HEK293 (cell line): ENCODE measurements around the gene OR5A2.

Source experiments
- CTCF ChIA-PET: fragments of 350-600 bp; formaldehyde crosslinking; extraction: SDS; loops from one replicate; lab custom pipeline; 2021; ENCODE audit warnings: antibody characterized with exemption; lab: Yijun Ruan, JAX
- POLR2A ChIA-PET: fragments of 300-600 bp; formaldehyde crosslinking; extraction: SDS; loops from one replicate; lab custom pipeline; 2020; ENCODE audit warnings: antibody characterized with exemption, inconsistent platforms; lab: Yijun Ruan, JAX
- H3K27ac ChIP-seq: fragments of 200-500 bp; sonication (Bioruptor generic); 2 replicates; pipeline ENCODE4 v1.5.1; 2014; ENCODE audit warnings: low read depth, low read length, control low read depth, inconsistent platforms; ENCODE audit errors: extremely low read depth
- H3K36me3 ChIP-seq, 2 experiments: fragments of 200-500 bp in 1 of 2; sonication (Bioruptor generic) in 1 of 2; 1 replicate in 1 of 2; 2 replicates in 1 of 2; pipeline ENCODE4 v1.5.1; 2014 to 2017; ENCODE audit warnings: inconsistent platforms in 2 of 2, low read length in 2 of 2; ENCODE audit not compliant: control insufficient read depth in 2 of 2, insufficient read depth in 1 of 2
- H3K4me1 ChIP-seq: fragments of 200-500 bp; sonication (Bioruptor generic); 2 replicates; pipeline ENCODE4 v1.5.1; 2014; ENCODE audit warnings: mild to moderate bottlenecking, low read length, inconsistent platforms; ENCODE audit not compliant: control insufficient read depth, insufficient read depth
- H3K4me3 ChIP-seq: 2 replicates; pipeline ENCODE4 v1.5.1; 2011; ENCODE audit warnings: low read depth, mild to moderate bottlenecking, control low read depth, low read length, moderate library complexity
- H3K9me3 ChIP-seq: fragments of 200-500 bp; sonication (Bioruptor generic); 2 replicates; pipeline ENCODE4 v1.5.1; 2014; ENCODE audit warnings: low read depth, low read length, inconsistent platforms; ENCODE audit not compliant: control insufficient read depth, insufficient read depth
- GLI2 ChIP-seq: fragments of 450-650 bp; formaldehyde crosslinking; IDR thresholded peaks from 2 replicates; pipeline ENCODE4; 2017; ENCODE audit warnings: missing biosample characterization, missing genetic modification characterization, low read depth, borderline replicate concordance
- GLIS2 ChIP-seq: fragments of 450-650 bp; formaldehyde crosslinking; IDR thresholded peaks from 2 replicates; pipeline ENCODE4 v1.5.1; 2016; ENCODE audit warnings: missing biosample characterization, missing genetic modification characterization
- HOXD13 ChIP-seq: sonication (generic); formaldehyde crosslinking; IDR thresholded peaks from 2 replicates; pipeline ENCODE4 v1.8.0; 2022; ENCODE audit warnings: missing genetic modification reagents, borderline replicate concordance
- IKZF3 ChIP-seq: fragments of 450-650 bp; IDR thresholded peaks from 2 replicates; pipeline ENCODE4 v1.5.0; 2018; ENCODE audit warnings: missing biosample characterization, mild to moderate bottlenecking, missing genetic modification characterization, moderate library complexity
- KLF7 ChIP-seq: fragments of 450-650 bp; formaldehyde crosslinking; IDR thresholded peaks from 2 replicates; pipeline ENCODE4 v1.5.1; 2016; ENCODE audit warnings: missing biosample characterization, missing genetic modification characterization, borderline replicate concordance
- MZF1 ChIP-seq: fragments of 450-650 bp; formaldehyde crosslinking; IDR thresholded peaks from 2 replicates; pipeline ENCODE4 v1.5.1; 2017; ENCODE audit warnings: missing biosample characterization, missing genetic modification characterization, borderline replicate concordance
- ZBTB6 ChIP-seq: fragments of 450-650 bp; formaldehyde crosslinking; IDR thresholded peaks from 2 replicates; pipeline ENCODE4 v1.5.1; 2017; ENCODE audit warnings: missing biosample characterization, missing genetic modification characterization
- ZFP3 ChIP-seq: fragments of 450-650 bp; formaldehyde crosslinking; IDR thresholded peaks from 2 replicates; pipeline ENCODE4 v1.5.1; 2016; ENCODE audit warnings: low read depth, missing biosample characterization, missing genetic modification characterization
- ZFP41 ChIP-seq: fragments of 450-650 bp; formaldehyde crosslinking; IDR thresholded peaks from 2 replicates; pipeline ENCODE4 v1.5.1; 2016; ENCODE audit warnings: missing biosample characterization, missing genetic modification characterization, borderline replicate concordance
- ZNF155 ChIP-seq: fragments of 450-650 bp; formaldehyde crosslinking; IDR thresholded peaks from 2 replicates; pipeline ENCODE4 v1.5.1; 2016; ENCODE audit warnings: missing biosample characterization, missing genetic modification characterization
- ZNF184 ChIP-seq: fragments of 450-650 bp; IDR thresholded peaks from 2 replicates; pipeline ENCODE4 v1.5.1; 2018; ENCODE audit warnings: missing biosample characterization, mild to moderate bottlenecking, missing genetic modification characterization
- ZNF621 ChIP-seq: fragments of 450-650 bp; formaldehyde crosslinking; IDR thresholded peaks from 2 replicates; pipeline ENCODE4 v1.5.1; 2017; ENCODE audit warnings: missing biosample characterization, missing genetic modification characterization
- ZNF624 ChIP-seq: fragments of 450-650 bp; formaldehyde crosslinking; IDR thresholded peaks from 2 replicates; pipeline ENCODE4 v1.5.1; 2017; ENCODE audit warnings: missing biosample characterization, missing genetic modification characterization
- ZNF654 ChIP-seq: fragments of 450-650 bp; formaldehyde crosslinking; IDR thresholded peaks from 2 replicates; pipeline ENCODE4 v1.5.1; 2016; ENCODE audit warnings: low read depth, missing biosample characterization, missing genetic modification characterization
- ZNF707 ChIP-seq: fragments of 450-650 bp; formaldehyde crosslinking; IDR thresholded peaks from 2 replicates; pipeline ENCODE4 v1.5.1; 2016; ENCODE audit warnings: missing biosample characterization, missing genetic modification characterization
- ZNF76 ChIP-seq: fragments of 450-650 bp; formaldehyde crosslinking; IDR thresholded peaks from 2 replicates; pipeline ENCODE4; 2016; ENCODE audit warnings: low read depth, missing biosample characterization, missing genetic modification characterization, borderline replicate concordance
- TF ChIP-seq, protein P1 (sequence below): fragments of 450-650 bp; formaldehyde crosslinking; IDR thresholded peaks from 2 replicates; pipeline ENCODE4 v1.5.1; 2016; ENCODE audit warnings: missing biosample characterization, missing genetic modification characterization
- TF ChIP-seq, protein P2 (sequence below): fragments of 450-650 bp; formaldehyde crosslinking; IDR thresholded peaks from 2 replicates; pipeline ENCODE4 v1.5.1; 2017; ENCODE audit warnings: missing biosample characterization, missing genetic modification characterization
- TF ChIP-seq, protein P3 (sequence below): fragments of 450-650 bp; formaldehyde crosslinking; IDR thresholded peaks from 2 replicates; pipeline ENCODE4 v1.5.1; 2016; ENCODE audit warnings: missing biosample characterization, missing genetic modification characterization, borderline replicate concordance
- TF ChIP-seq, protein P4 (sequence below): fragments of 450-650 bp; formaldehyde crosslinking; IDR thresholded peaks from 2 replicates; pipeline ENCODE4 v1.5.1; 2016; ENCODE audit warnings: missing biosample characterization, missing genetic modification characterization, low read depth
- TF ChIP-seq, protein P5 (sequence below): fragments of 450-650 bp; formaldehyde crosslinking; IDR thresholded peaks from 2 replicates; pipeline ENCODE4 v1.5.1; 2016; ENCODE audit warnings: missing biosample characterization, missing genetic modification characterization
- TF ChIP-seq, protein P6 (sequence below): fragments of 450-650 bp; formaldehyde crosslinking; IDR thresholded peaks from 2 replicates; pipeline ENCODE4; 2016; ENCODE audit warnings: missing biosample characterization, missing genetic modification characterization

The OR5A2 gene

DNA sequence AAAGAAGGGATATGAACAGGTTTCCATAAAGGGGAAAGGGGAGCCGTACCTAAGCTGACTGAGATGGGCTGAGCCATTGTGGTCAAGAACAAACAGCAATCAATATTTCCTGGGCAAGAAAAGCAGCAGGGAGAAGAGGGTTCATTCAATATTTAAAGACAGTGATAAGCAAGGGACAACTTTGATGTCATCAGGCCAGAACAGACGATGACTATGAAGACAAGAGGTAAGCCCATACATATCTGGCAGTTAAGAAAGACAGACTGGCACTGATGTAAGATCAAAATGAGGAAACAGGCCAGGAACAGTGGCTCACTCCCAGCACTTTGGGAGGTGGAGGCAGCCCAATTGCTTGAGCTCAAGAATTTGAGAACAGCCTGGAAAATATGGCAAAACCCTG is 2.4 kb downstream of the OR5A2 start (continued):
- TF ChIP-seq, protein P1, sequence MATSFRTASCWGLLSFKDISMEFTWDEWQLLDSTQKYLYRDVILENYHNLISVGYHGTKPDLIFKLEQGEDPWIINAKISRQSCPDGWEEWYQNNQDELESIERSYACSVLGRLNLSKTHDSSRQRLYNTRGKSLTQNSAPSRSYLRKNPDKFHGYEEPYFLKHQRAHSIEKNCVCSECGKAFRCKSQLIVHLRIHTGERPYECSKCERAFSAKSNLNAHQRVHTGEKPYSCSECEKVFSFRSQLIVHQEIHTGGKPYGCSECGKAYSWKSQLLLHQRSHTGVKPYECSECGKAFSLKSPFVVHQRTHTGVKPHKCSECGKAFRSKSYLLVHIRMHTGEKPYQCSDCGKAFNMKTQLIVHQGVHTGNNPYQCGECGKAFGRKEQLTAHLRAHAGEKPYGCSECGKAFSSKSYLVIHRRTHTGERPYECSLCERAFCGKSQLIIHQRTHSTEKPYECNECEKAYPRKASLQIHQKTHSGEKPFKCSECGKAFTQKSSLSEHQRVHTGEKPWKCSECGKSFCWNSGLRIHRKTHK (tag by site-specific recombination): no peak
- TF ChIP-seq ZNF621 (tag by site-specific recombination): no peak

DNA sequence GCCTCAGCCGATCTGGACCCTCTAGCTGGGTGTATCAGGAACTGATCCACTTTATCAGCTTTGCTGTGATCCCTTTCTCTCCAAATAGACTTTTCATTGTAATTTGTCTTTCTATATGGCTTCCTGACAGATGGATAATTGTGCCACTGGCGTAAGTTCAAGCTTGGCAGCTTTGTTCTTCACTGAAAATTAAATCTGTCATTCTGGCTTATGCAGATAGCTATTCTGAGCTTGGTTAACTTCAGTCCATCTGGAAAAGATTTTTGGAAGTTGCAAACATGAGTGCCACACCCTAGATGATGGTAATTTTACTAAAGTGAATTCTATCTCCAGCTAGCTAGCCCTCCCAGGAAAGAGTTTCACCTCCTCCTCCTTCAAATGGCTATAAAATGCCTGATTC is 8.1 kb downstream of the OR5A2 start:
- CTCF ChIA-PET: no interaction called here
- H3K9me3 ChIP-seq: no peaks in the 10 kb centered on the region
- H3K4me3 ChIP-seq: no peak overlapping the region
- H3K36me3 ChIP-seq: no peaks in the 10 kb centered on the region
- POLR2A ChIA-PET: no interaction called here
- TF ChIP-seq MZF1 (tag by site-specific recombination): no peak
- TF ChIP-seq, protein P2, sequence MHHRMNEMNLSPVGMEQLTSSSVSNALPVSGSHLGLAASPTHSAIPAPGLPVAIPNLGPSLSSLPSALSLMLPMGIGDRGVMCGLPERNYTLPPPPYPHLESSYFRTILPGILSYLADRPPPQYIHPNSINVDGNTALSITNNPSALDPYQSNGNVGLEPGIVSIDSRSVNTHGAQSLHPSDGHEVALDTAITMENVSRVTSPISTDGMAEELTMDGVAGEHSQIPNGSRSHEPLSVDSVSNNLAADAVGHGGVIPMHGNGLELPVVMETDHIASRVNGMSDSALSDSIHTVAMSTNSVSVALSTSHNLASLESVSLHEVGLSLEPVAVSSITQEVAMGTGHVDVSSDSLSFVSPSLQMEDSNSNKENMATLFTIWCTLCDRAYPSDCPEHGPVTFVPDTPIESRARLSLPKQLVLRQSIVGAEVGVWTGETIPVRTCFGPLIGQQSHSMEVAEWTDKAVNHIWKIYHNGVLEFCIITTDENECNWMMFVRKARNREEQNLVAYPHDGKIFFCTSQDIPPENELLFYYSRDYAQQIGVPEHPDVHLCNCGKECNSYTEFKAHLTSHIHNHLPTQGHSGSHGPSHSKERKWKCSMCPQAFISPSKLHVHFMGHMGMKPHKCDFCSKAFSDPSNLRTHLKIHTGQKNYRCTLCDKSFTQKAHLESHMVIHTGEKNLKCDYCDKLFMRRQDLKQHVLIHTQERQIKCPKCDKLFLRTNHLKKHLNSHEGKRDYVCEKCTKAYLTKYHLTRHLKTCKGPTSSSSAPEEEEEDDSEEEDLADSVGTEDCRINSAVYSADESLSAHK (tag by site-specific recombination): no peak
- TF ChIP-seq, protein P3, sequence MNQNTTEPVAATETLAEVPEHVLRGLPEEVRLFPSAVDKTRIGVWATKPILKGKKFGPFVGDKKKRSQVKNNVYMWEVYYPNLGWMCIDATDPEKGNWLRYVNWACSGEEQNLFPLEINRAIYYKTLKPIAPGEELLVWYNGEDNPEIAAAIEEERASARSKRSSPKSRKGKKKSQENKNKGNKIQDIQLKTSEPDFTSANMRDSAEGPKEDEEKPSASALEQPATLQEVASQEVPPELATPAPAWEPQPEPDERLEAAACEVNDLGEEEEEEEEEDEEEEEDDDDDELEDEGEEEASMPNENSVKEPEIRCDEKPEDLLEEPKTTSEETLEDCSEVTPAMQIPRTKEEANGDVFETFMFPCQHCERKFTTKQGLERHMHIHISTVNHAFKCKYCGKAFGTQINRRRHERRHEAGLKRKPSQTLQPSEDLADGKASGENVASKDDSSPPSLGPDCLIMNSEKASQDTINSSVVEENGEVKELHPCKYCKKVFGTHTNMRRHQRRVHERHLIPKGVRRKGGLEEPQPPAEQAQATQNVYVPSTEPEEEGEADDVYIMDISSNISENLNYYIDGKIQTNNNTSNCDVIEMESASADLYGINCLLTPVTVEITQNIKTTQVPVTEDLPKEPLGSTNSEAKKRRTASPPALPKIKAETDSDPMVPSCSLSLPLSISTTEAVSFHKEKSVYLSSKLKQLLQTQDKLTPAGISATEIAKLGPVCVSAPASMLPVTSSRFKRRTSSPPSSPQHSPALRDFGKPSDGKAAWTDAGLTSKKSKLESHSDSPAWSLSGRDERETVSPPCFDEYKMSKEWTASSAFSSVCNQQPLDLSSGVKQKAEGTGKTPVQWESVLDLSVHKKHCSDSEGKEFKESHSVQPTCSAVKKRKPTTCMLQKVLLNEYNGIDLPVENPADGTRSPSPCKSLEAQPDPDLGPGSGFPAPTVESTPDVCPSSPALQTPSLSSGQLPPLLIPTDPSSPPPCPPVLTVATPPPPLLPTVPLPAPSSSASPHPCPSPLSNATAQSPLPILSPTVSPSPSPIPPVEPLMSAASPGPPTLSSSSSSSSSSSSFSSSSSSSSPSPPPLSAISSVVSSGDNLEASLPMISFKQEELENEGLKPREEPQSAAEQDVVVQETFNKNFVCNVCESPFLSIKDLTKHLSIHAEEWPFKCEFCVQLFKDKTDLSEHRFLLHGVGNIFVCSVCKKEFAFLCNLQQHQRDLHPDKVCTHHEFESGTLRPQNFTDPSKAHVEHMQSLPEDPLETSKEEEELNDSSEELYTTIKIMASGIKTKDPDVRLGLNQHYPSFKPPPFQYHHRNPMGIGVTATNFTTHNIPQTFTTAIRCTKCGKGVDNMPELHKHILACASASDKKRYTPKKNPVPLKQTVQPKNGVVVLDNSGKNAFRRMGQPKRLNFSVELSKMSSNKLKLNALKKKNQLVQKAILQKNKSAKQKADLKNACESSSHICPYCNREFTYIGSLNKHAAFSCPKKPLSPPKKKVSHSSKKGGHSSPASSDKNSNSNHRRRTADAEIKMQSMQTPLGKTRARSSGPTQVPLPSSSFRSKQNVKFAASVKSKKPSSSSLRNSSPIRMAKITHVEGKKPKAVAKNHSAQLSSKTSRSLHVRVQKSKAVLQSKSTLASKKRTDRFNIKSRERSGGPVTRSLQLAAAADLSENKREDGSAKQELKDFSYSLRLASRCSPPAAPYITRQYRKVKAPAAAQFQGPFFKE (tag by site-specific recombination): no peak
- TF ChIP-seq ZNF707 (tag by site-specific recombination): no peak
- TF ChIP-seq KLF7 (tag by site-specific recombination): no peak
- TF ChIP-seq, protein P4, sequence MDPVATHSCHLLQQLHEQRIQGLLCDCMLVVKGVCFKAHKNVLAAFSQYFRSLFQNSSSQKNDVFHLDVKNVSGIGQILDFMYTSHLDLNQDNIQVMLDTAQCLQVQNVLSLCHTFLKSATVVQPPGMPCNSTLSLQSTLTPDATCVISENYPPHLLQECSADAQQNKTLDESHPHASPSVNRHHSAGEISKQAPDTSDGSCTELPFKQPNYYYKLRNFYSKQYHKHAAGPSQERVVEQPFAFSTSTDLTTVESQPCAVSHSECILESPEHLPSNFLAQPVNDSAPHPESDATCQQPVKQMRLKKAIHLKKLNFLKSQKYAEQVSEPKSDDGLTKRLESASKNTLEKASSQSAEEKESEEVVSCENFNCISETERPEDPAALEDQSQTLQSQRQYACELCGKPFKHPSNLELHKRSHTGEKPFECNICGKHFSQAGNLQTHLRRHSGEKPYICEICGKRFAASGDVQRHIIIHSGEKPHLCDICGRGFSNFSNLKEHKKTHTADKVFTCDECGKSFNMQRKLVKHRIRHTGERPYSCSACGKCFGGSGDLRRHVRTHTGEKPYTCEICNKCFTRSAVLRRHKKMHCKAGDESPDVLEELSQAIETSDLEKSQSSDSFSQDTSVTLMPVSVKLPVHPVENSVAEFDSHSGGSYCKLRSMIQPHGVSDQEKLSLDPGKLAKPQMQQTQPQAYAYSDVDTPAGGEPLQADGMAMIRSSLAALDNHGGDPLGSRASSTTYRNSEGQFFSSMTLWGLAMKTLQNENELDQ (tag by site-specific recombination): no peak
- TF ChIP-seq, protein P5, sequence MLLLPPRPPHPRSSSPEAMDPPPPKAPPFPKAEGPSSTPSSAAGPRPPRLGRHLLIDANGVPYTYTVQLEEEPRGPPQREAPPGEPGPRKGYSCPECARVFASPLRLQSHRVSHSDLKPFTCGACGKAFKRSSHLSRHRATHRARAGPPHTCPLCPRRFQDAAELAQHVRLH (tag by site-specific recombination): no peak
- no peak for TF ChIP-seq GLI2 (tag by site-specific recombination)
- no peak for TF ChIP-seq ZNF184 (tag by site-specific recombination)
- TF ChIP-seq, protein P6, sequence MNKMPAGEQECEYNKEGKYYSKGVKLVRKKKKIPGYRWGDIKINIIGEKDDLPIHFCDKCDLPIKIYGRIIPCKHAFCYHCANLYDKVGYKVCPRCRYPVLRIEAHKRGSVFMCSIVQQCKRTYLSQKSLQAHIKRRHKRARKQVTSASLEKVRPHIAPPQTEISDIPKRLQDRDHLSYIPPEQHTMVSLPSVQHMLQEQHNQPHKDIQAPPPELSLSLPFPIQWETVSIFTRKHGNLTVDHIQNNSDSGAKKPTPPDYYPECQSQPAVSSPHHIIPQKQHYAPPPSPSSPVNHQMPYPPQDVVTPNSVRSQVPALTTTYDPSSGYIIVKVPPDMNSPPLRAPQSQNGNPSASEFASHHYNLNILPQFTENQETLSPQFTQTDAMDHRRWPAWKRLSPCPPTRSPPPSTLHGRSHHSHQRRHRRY (tag by site-specific recombination): no peak
- TF ChIP-seq ZFP41: no peak
- TF ChIP-seq ZNF155 (tag by site-specific recombination): no peak
- no peak for TF ChIP-seq HOXD13 (CRISPR knock-in tag)
- no peak for TF ChIP-seq ZFP3 (tag by site-specific recombination)
- TF ChIP-seq ZBTB6 (tag by site-specific recombination): no peak
- no peak for TF ChIP-seq IKZF3 (tag by site-specific recombination)
- TF ChIP-seq ZNF624 (tag by site-specific recombination): no peak
- no peak for TF ChIP-seq GLIS2 (tag by site-specific recombination)
- TF ChIP-seq ZNF654: no peak
- no peak for TF ChIP-seq ZNF76 (tag by site-specific recombination)
- no peaks in the 10 kb centered on the region for H3K4me1 ChIP-seq
- H3K27ac ChIP-seq: no peak overlapping the region
